Fibroblast of lung (primary cell): ENCODE results near the gene TSC1. TPM values are rescaled to one million over a fixed set of nuclear protein-coding genes. Genes with fewer than 3 reads are reported as not detected.

ENCODE experiments used
- DNase-seq, 2 donors: peaks; one replicate each; pipeline versions ENCODE4 v3.0.0 to v3.0.0-alpha.2; 2010; ENCODE audit warnings: low read depth in 2 of 2
- H2AFZ ChIP-seq: 2 replicates; pipeline ENCODE4 v1.5.1; 2012; ENCODE audit warnings: low read length, control low read depth, inconsistent platforms
- H3K27ac ChIP-seq: 2 replicates; pipeline ENCODE4 v1.5.1; 2011; ENCODE audit warnings: low read length, control low read depth; ENCODE audit not compliant: insufficient read depth
- H3K27me3 ChIP-seq: 2 replicates; pipeline ENCODE4 v1.5.1; 2011; ENCODE audit warnings: mild to moderate bottlenecking, low read length; ENCODE audit not compliant: control insufficient read depth, insufficient read depth
- H3K36me3 ChIP-seq: 2 replicates; pipeline ENCODE4 v1.5.1; 2011; ENCODE audit warnings: low read length; ENCODE audit not compliant: control insufficient read depth, insufficient read depth
- H3K4me1 ChIP-seq: 2 replicates; pipeline ENCODE4 v1.5.1; 2011; ENCODE audit warnings: low read length; ENCODE audit not compliant: control insufficient read depth, insufficient read depth; ENCODE audit errors: extremely low read depth
- H3K4me2 ChIP-seq: 2 replicates; pipeline ENCODE4 v1.5.1; 2011; ENCODE audit warnings: low read length, control low read depth; ENCODE audit not compliant: insufficient read depth; ENCODE audit errors: extremely low read depth
- H3K4me3 ChIP-seq, 4 experiments: fragments of 200-600 bp in 1 of 4; sonication (generic) in 1 of 4; replicated peaks in 1 of 4; 2 replicates each; pipeline ENCODE4 v1.5.1; 2011 to 2016; ENCODE audit warnings: low read length in 4 of 4, low read depth in 3 of 4, mild to moderate bottlenecking in 3 of 4, control low read depth in 2 of 4, inconsistent platforms in 1 of 4, mixed read lengths in 1 of 4; ENCODE audit not compliant: insufficient read depth in 1 of 4; ENCODE audit errors: control extremely low read depth in 1 of 4
- H3K79me2 ChIP-seq: 2 replicates; pipeline ENCODE4 v1.5.1; 2012; ENCODE audit warnings: mild to moderate bottlenecking, low read length, inconsistent platforms; ENCODE audit not compliant: control insufficient read depth, insufficient read depth
- H3K9ac ChIP-seq: 2 replicates; pipeline ENCODE4 v1.5.1; 2011; ENCODE audit warnings: mild to moderate bottlenecking, low read length, control low read depth; ENCODE audit not compliant: insufficient read depth
- H3K9me3 ChIP-seq: 2 replicates; pipeline ENCODE4 v1.5.1; 2012; ENCODE audit warnings: low read depth, low read length; ENCODE audit not compliant: control insufficient read depth, insufficient read depth
- H4K20me1 ChIP-seq: 2 replicates; pipeline ENCODE4 v1.5.1; 2011; ENCODE audit warnings: low read length; ENCODE audit not compliant: control insufficient read depth, insufficient read depth; ENCODE audit errors: extremely low read depth
- CTCF ChIP-seq, 2 donors: IDR thresholded peaks in 1 of 2; conservative IDR thresholded peaks in 1 of 2; 1 replicate in 1 of 2; 2 replicates in 1 of 2; pipeline ENCODE4 v1.5.1; 2011 to 2012; ENCODE audit warnings: low read length in 2 of 2, control low read depth in 1 of 2, inconsistent platforms in 1 of 2, low read depth in 1 of 2, mild to moderate bottlenecking in 1 of 2
- EZH2 ChIP-seq: IDR thresholded peaks from 2 replicates; pipeline ENCODE4 v1.5.1; 2012; ENCODE audit warnings: low read length, control low read depth, mild to moderate bottlenecking; ENCODE audit errors: missing control alignments
- polyA plus RNA-seq, 2 donors: library from polyadenylated mRNA; depleted of rRNA in 1 of 2; stranded (reverse) in 1 of 2; unstranded in 1 of 2; fragments of >200 nt; gene quantifications; 2 replicates each; pipeline ENCODE4 v1.2.1, GENCODE V29; 2011 to 2012; ENCODE audit warnings: missing spikeins in 1 of 2
- total RNA-seq: library from RNA; depleted of rRNA; stranded (reverse); fragments of >200 nt; gene quantifications from 2 replicates; pipeline ENCODE4 v1.2.1, GENCODE V29; 2014

The TSC1 gene
- total and polyA plus RNA-seq, 2 donors (not counting 1 experiment from before 2014, with no cell fraction given) = 41.5 to 48.0 TPM

- no peaks in the 10 kb centered on the region for H3K9me3 ChIP-seq
- no peaks in the 10 kb centered on the region for H3K36me3 ChIP-seq
- no peaks in the 10 kb centered on the region for H3K27me3 ChIP-seq
- H3K4me1 ChIP-seq = peaks cover 2% of the 10 kb centered on the region
- H4K20me1 ChIP-seq = no peaks in the 10 kb centered on the region
- no peak overlapping the region for H3K4me3 ChIP-seq
- no peak overlapping the region for H2AFZ ChIP-seq
- no peak overlapping the region for H3K9ac ChIP-seq
- no peak overlapping the region for H3K4me2 ChIP-seq
- DNase-seq = no peak
- no peak for TF ChIP-seq EZH2
- no peak for TF ChIP-seq CTCF (conservative IDR thresholded peaks at IDR 0.05 in 1 of 2, IDR thresholded peaks at IDR 0.05 in 1 of 2; ENCODE audit: low read depth in 1 of 2, low read length in 2 of 2)
- no peak overlapping the region for H3K27ac ChIP-seq
- no peaks in the 10 kb centered on the region for H3K79me2 ChIP-seq
Observed at GRCh38 chr9:132876849-132877248, 67.6 kb downstream of the TSC1 start.

- Histone ChIP-seq H3K79me2 (no peaks in the 10 kb centered on the region), H2AFZ (no peak overlapping the region), H3K27me3 (no peaks in the 10 kb centered on the region), H4K20me1 (no peaks in the 10 kb centered on the region), H3K4me1 (peaks cover 2% of the 10 kb centered on the region), H3K4me2 (no peak overlapping the region), H3K9ac (no peak overlapping the region), H3K4me3 (no peak overlapping the region), H3K27ac (no peak overlapping the region), H3K36me3 (no peaks in the 10 kb centered on the region), H3K9me3 (no peaks in the 10 kb centered on the region)
- DNase-seq = no peak
- TF ChIP-seq CTCF (conservative IDR thresholded peaks at IDR 0.05 in 1 of 2, IDR thresholded peaks at IDR 0.05 in 1 of 2; ENCODE audit: low read depth in 1 of 2, low read length in 2 of 2) = no peak
- no peak for TF ChIP-seq EZH2
Observed at GRCh38 chr9:132875159-132875558, 69.3 kb downstream of the TSC1 start.

GRCh38 chr9:132873403-132873802 lies 71.0 kb downstream of the TSC1 start:
- H3K4me3 ChIP-seq = no peak overlapping the region
- H3K36me3 ChIP-seq = no peaks in the 10 kb centered on the region
- no peaks in the 10 kb centered on the region for H3K9me3 ChIP-seq
- H3K27ac ChIP-seq = no peak overlapping the region
- H3K27me3 ChIP-seq = no peaks in the 10 kb centered on the region
- H3K79me2 ChIP-seq = no peaks in the 10 kb centered on the region
- H3K9ac ChIP-seq = no peak overlapping the region
- no peak for TF ChIP-seq CTCF (conservative IDR thresholded peaks at IDR 0.05 in 1 of 2, IDR thresholded peaks at IDR 0.05 in 1 of 2; ENCODE audit: low read depth in 1 of 2, low read length in 2 of 2)
- TF ChIP-seq EZH2 = no peak
- H2AFZ ChIP-seq = no peak overlapping the region
- no peaks in the 10 kb centered on the region for H4K20me1 ChIP-seq
- H3K4me1 ChIP-seq = no peaks in the 10 kb centered on the region
- DNase-seq = no peak
- H3K4me2 ChIP-seq = no peak overlapping the region
